SK-N-SH (cell line): ENCODE measurements around the gene NOD1. TPM values are rescaled to one million over a fixed set of nuclear protein-coding genes. Genes with fewer than 3 reads are reported as not detected.

Source experiments
- CTCF ChIA-PET: fragments of 300-600, 350-600 bp; formaldehyde crosslinking; extraction: SDS; loops from one replicate; lab custom pipeline; 2021; lab: Yijun Ruan, JAX
- POLR2A ChIA-PET: fragments of 350-600 bp; sonication (Branson Sonifier 250); formaldehyde crosslinking; extraction: SDS; loops from one replicate; lab custom pipeline; 2020; ENCODE audit warnings: antibody characterized with exemption, inconsistent platforms; lab: Yijun Ruan, JAX
- DNase-seq: peaks from one replicate; pipeline ENCODE4 v3.0.0; 2012
- H2AFZ ChIP-seq: fragments of 200-600 bp; sonication (generic); 2 replicates; pipeline ENCODE4 v1.8.1; 2016; ENCODE audit warnings: antibody characterized with exemption, mild to moderate bottlenecking, low read depth
- H3F3A ChIP-seq: fragments of 200-600 bp; sonication (generic); replicated peaks from 2 replicates; pipeline ENCODE3; 2016; ENCODE audit warnings: antibody characterized with exemption, mild to moderate bottlenecking; ENCODE audit not compliant: insufficient read depth
- H3K27ac ChIP-seq, 2 experiments: fragments of 200-500 bp in 1 of 2; fragments of 200-600 bp in 1 of 2; sonication (Bioruptor generic) in 1 of 2; sonication (generic), shearing (Covaris generic) in 1 of 2; 2 replicates each; pipeline versions ENCODE4 v1.5.1 to v1.6.1; 2014 to 2016; ENCODE audit warnings: low read depth in 2 of 2, inconsistent platforms in 1 of 2, low read length in 1 of 2, mild to moderate bottlenecking in 1 of 2, mixed read lengths in 1 of 2
- H3K27me3 ChIP-seq: fragments of 200-600 bp; sonication (generic), shearing (Covaris generic); 2 replicates; pipeline ENCODE4 v1.6.1; 2016; ENCODE audit warnings: mixed run types; ENCODE audit not compliant: insufficient read depth
- H3K36me3 ChIP-seq, 2 experiments: fragments of 200-500 bp in 1 of 2; fragments of 200-600 bp in 1 of 2; sonication (Bioruptor generic) in 1 of 2; sonication (generic) in 1 of 2; replicated peaks in 1 of 2; 2 replicates each; pipeline versions ENCODE3 to v1.5.1; 2014 to 2016; ENCODE audit warnings: low read length in 1 of 2, mild to moderate bottlenecking in 1 of 2; ENCODE audit not compliant: insufficient read depth in 2 of 2, control insufficient read depth in 1 of 2
- H3K4me1 ChIP-seq, 2 experiments: fragments of 200-500 bp in 1 of 2; fragments of 200-600 bp in 1 of 2; sonication (Bioruptor generic) in 1 of 2; sonication (generic), shearing (Covaris generic) in 1 of 2; 2 replicates each; pipeline versions ENCODE4 v1.5.1 to v1.6.1; 2014 to 2016; ENCODE audit warnings: low read depth in 1 of 2, low read length in 1 of 2, mixed run types in 1 of 2; ENCODE audit not compliant: insufficient read depth in 2 of 2, control insufficient read depth in 1 of 2
- H3K4me2 ChIP-seq: fragments of 200-600 bp; sonication (generic), shearing (Covaris generic); 2 replicates; pipeline ENCODE4 v1.6.1; 2017; ENCODE audit warnings: mixed run types
- H3K4me3 ChIP-seq, 2 experiments: fragments of 200-500 bp in 1 of 2; fragments of 200-600 bp in 1 of 2; sonication (Bioruptor generic) in 1 of 2; sonication (generic), shearing (Covaris generic) in 1 of 2; 2 replicates each; pipeline versions ENCODE4 v1.5.1 to v1.8.1; 2014 to 2016; ENCODE audit warnings: low read depth in 2 of 2, inconsistent platforms in 1 of 2, low read length in 1 of 2, mild to moderate bottlenecking in 1 of 2, mixed read lengths in 1 of 2, moderate library complexity in 1 of 2
- H3K79me2 ChIP-seq: fragments of 200-600 bp; sonication (generic); 2 replicates; pipeline ENCODE4 v1.8.1; 2017; ENCODE audit warnings: mild to moderate bottlenecking; ENCODE audit not compliant: insufficient read depth
- H3K9ac ChIP-seq: fragments of 200-600 bp; sonication (generic); 2 replicates; pipeline ENCODE4 v1.6.1; 2017; ENCODE audit warnings: mixed run types
- H3K9me2 ChIP-seq: fragments of 200-600 bp; sonication (generic); 2 replicates; pipeline ENCODE4 v1.6.1; 2017; ENCODE audit warnings: mixed run types
- H3K9me3 ChIP-seq: fragments of 200-600 bp; sonication (generic); 2 replicates; pipeline ENCODE4 v1.6.1; 2017; ENCODE audit warnings: mixed run types, mild to moderate bottlenecking, moderate library complexity
- H4K20me1 ChIP-seq: fragments of 200-600 bp; sonication (generic); 2 replicates; pipeline ENCODE4 v1.6.1; 2017; ENCODE audit warnings: mild to moderate bottlenecking, mixed run types; ENCODE audit not compliant: insufficient read depth
- CTCF ChIP-seq: fragments of 200-600 bp; sonication (generic); IDR thresholded peaks from 2 replicates; pipeline ENCODE4 v1.6.1; 2017; ENCODE audit warnings: antibody characterized with exemption, mild to moderate bottlenecking, moderate library complexity
- ELF1 ChIP-seq: IDR thresholded peaks from 2 replicates; pipeline ENCODE4 v1.4.0; 2012
- FOSL2 ChIP-seq: IDR thresholded peaks from 2 replicates; pipeline ENCODE4 v1.4.0; 2012; ENCODE audit warnings: low read depth, mild to moderate bottlenecking, moderate library complexity, borderline replicate concordance
- FOXJ3 ChIP-seq: sonication (generic); formaldehyde crosslinking; IDR thresholded peaks from 2 replicates; pipeline ENCODE4 v1.5.1; 2020; ENCODE audit warnings: mild to moderate bottlenecking, missing genetic modification reagents
- GABPA ChIP-seq: IDR thresholded peaks from 2 replicates; pipeline ENCODE4 v1.4.0; 2012; ENCODE audit warnings: low read depth, mild to moderate bottlenecking
- IRF3 ChIP-seq: fragments of 150-350 bp; IDR thresholded peaks from 2 replicates; pipeline ENCODE4 v1.6.1; 2016; ENCODE audit warnings: mild to moderate bottlenecking, low read depth, low read length
- MAX ChIP-seq: IDR thresholded peaks from 2 replicates; pipeline ENCODE4 v1.4.0; 2012; ENCODE audit warnings: low read depth
- MXI1 ChIP-seq: IDR thresholded peaks from 2 replicates; pipeline ENCODE4 v1.6.1; 2012; ENCODE audit warnings: mild to moderate bottlenecking, low read depth, low read length, improper control_type of control experiment
- NFIC ChIP-seq: IDR thresholded peaks from 2 replicates; pipeline ENCODE4 v1.4.0; 2012; ENCODE audit warnings: borderline replicate concordance
- NRF1 ChIP-seq: IDR thresholded peaks from 2 replicates; pipeline ENCODE4 v1.6.1; 2012; ENCODE audit warnings: low read depth, mild to moderate bottlenecking, low read length
- PBX3 ChIP-seq: IDR thresholded peaks from 2 replicates; pipeline ENCODE4; 2012
- POLR2AphosphoS5 ChIP-seq: IDR thresholded peaks from 2 replicates; pipeline ENCODE4 v1.6.1; 2012; ENCODE audit warnings: low read depth, low read length
- REST ChIP-seq: IDR thresholded peaks from 2 replicates; pipeline ENCODE4 v1.6.1; 2012; ENCODE audit warnings: mild to moderate bottlenecking, low read depth, low read length, moderate library complexity
- SIN3A ChIP-seq: IDR thresholded peaks from 2 replicates; pipeline ENCODE4 v1.6.1; 2012; ENCODE audit warnings: low read depth, mild to moderate bottlenecking, low read length, moderate library complexity, borderline replicate concordance
- SMC3 ChIP-seq: IDR thresholded peaks from 2 replicates; pipeline ENCODE4 v1.6.1; 2012; ENCODE audit warnings: low read depth, low read length, improper control_type of control experiment
- USF1 ChIP-seq: IDR thresholded peaks from 2 replicates; pipeline ENCODE4 v1.4.0; 2012; ENCODE audit warnings: low read depth, borderline replicate concordance
- USF2 ChIP-seq: fragments of 150-350 bp; IDR thresholded peaks from 2 replicates; pipeline ENCODE4 v1.6.1; 2017; ENCODE audit warnings: antibody characterized with exemption, low read length, low read depth, borderline replicate concordance
- YY1 ChIP-seq: IDR thresholded peaks from 2 replicates; pipeline ENCODE4 v1.4.0; 2012; ENCODE audit warnings: low read depth, mild to moderate bottlenecking
- whole genome bisulfite sequencing: methylation state at CpG from one replicate; pipeline ENCODE4 v1.1.6; 2017; ENCODE audit warnings: low lambda C conversion rate; 5-methylcytosine and 5-hydroxymethylcytosine counted together
- polyA plus RNA-seq, 3 experiments: library from polyadenylated mRNA; depleted of rRNA; stranded (reverse); fragments of >200 nt; gene quantifications; 2 replicates each; pipeline ENCODE4 v1.2.3, GENCODE V29; 2012

Gene NOD1
- polyA plus RNA-seq, 1 of the 3 experiments (the other 2 are of a cell fraction) = 5.5 TPM

GRCh38 chr7:30514177-30514576, 35.6 kb upstream of the NOD1 start:
- no peaks in the 10 kb centered on the region for H3K9me2 ChIP-seq
- no peak overlapping the region for H3K9ac ChIP-seq
- no peaks in the 10 kb centered on the region for H3F3A ChIP-seq
- no peak for DNase-seq
- ChIA-PET POLR2A (no interaction called here), CTCF (no interaction called here)
- no peak overlapping the region for H2AFZ ChIP-seq
- no peaks in the 10 kb centered on the region for H3K36me3 ChIP-seq
- no peaks in the 10 kb centered on the region for H3K27me3 ChIP-seq
- H3K79me2 ChIP-seq = no peaks in the 10 kb centered on the region
- TF ChIP-seq USF2 (no peak), SMC3 (no peak), USF1 (no peak), REST (no peak), NRF1 (no peak), IRF3 (no peak), MXI1 (no peak), POLR2AphosphoS5 (no peak), NFIC (no peak), FOXJ3 (no peak), MAX (no peak), CTCF (no peak), GABPA (no peak), YY1 (no peak), ELF1 (no peak), SIN3A (no peak), FOSL2 (no peak), PBX3 (no peak)
- H4K20me1 ChIP-seq = no peaks in the 10 kb centered on the region
- no peaks in the 10 kb centered on the region for H3K9me3 ChIP-seq
- 94% methylated on average over 3 of the region's 3 CpGs for WGBS
- no peak overlapping the region for H3K4me3 ChIP-seq
- no peak overlapping the region for H3K27ac ChIP-seq
- H3K4me2 ChIP-seq = no peak overlapping the region
- peaks cover 0 to 8% of the 10 kb centered on the region in 2 experiments; a peak in 2 of 4 replicates for H3K4me1 ChIP-seq
